HG03066 (cell line): ENCODE data around the gene MORC4.

ENCODE experiments used
- ATAC-seq: cut with Tn5 transposase; IDR thresholded peaks from one replicate; pipeline ENCODE4 v1.9.1; 2021; ENCODE audit warnings: low read depth; ENCODE audit not compliant: unreplicated experiment

MORC4 gene

GRCh38 chrX:106917830-106918500, 82.0 kb downstream of the MORC4 start:
- ATAC-seq: no peak

- no peak for ATAC-seq
Measured at GRCh38 chrX:106912864-106913263, 87.1 kb downstream of the MORC4 start.

- ATAC-seq: no peak
Measured at GRCh38 chrX:106906361-106906760, 93.7 kb downstream of the MORC4 start.

GRCh38 chrX:106905064-106905708, 94.8 kb downstream of the MORC4 start:
- no peak for ATAC-seq

- no peak for ATAC-seq
Measured at GRCh38 chrX:106903856-106904528, 96.0 kb downstream of the MORC4 start.

GRCh38 chrX:106903291-106903824, 96.7 kb downstream of the MORC4 start, which contains the start of gene RIPPLY1:
Gene RIPPLY1, minus strand, starts transcription at chrX:106903341. Its CDS starts 54 bp downstream, at chrX:106903287.
- ATAC-seq: no peak

GRCh38 chrX:106902684-106903083, 97.3 kb downstream of the MORC4 start:
- ATAC-seq: no peak

GRCh38 chrX:106901781-106902219, 98.2 kb downstream of the MORC4 start:
- no peak for ATAC-seq

GRCh38 chrX:106901341-106901740, 98.7 kb downstream of the MORC4 start:
- no peak for ATAC-seq

- ATAC-seq: no peak
Measured at GRCh38 chrX:106899841-106900240, 100.2 kb downstream of the MORC4 start.

GRCh38 chrX:106899276-106899675, 100.7 kb downstream of the MORC4 start:
- no peak for ATAC-seq

GRCh38 chrX:106898462-106898861, 101.5 kb downstream of the MORC4 start:
- ATAC-seq: no peak

GRCh38 chrX:106897259-106897658, 102.8 kb downstream of the MORC4 start:
- ATAC-seq: no peak

- no peak for ATAC-seq
Measured at GRCh38 chrX:106894978-106895452, 105.0 kb downstream of the MORC4 start.

GRCh38 chrX:106894392-106894909, 105.6 kb downstream of the MORC4 start:
- ATAC-seq: no peak

GRCh38 chrX:106891762-106892460, 108.1 kb downstream of the MORC4 start:
- ATAC-seq: no peak
